ENCODE data around the gene HOXA6.

The HOXA6 gene

GRCh38 chr7:27095897-27096767, 51.4 kb downstream of the HOXA6 start, which contains the start of gene HOXA1:
Gene HOXA1 (minus strand): TSS chr7:27096000. CDS start chr7:27095912, 88 bp downstream.
- peaks cover 0 to 6% of the 10 kb centered on the region in 2 donors for H3K36me3 ChIP-seq (ENCODE audit: control insufficient read depth in 2 of 2, insufficient read depth in 2 of 2, low read length in 2 of 2)
- peak within 1 kb of the TSS; percentile 71 to 93 for H3K4me3 ChIP-seq (ENCODE audit: low read length in 2 of 2)
- peaks cover 26 to 41% of the 10 kb centered on the region in 2 donors for H3K4me1 ChIP-seq (ENCODE audit: control insufficient read depth in 2 of 2, insufficient read depth in 2 of 2, low read length in 2 of 2)
- peak within 1 kb of the TSS; percentile 94 to 96 for H3K27ac ChIP-seq (ENCODE audit: low read depth in 2 of 2, low read length in 2 of 2)
- H3K9me3 ChIP-seq (ENCODE audit: control insufficient read depth in 2 of 2, low read length in 2 of 2): no peaks in the 10 kb centered on the region
- H3K27me3 ChIP-seq (ENCODE audit: control insufficient read depth in 2 of 2, insufficient read depth in 2 of 2, low read length in 2 of 2): no peaks in the 10 kb centered on the region
- peak within 1 kb of the TSS; percentile 92 to 96 for H3K9ac ChIP-seq (ENCODE audit: low read depth in 1 of 2, low read length in 2 of 2)
